NCI-H1048 (cell line): ENCODE data around the gene CRKL.
A peak's percentile ranks its signal among the peaks of the same experiment; 100 is the strongest.

Source experiments
- DNase-seq: peaks from one replicate; lab custom pipeline; 2025; lab: John Stamatoyannopoulos, UW

The CRKL gene

GRCh38 chr22:20997536-20998257 is 80.5 kb downstream of the CRKL start:
- DNase-seq = no peak

- no peak for DNase-seq
These were observed 81.5 kb downstream of the CRKL start for GRCh38 chr22:20998411-20999336.

GRCh38 chr22:20999350-21000206 is 82.4 kb downstream of the CRKL start:
- DNase-seq = no peak

GRCh38 chr22:21000207-21000986 is 83.2 kb downstream of the CRKL start:
- DNase-seq = no peak

GRCh38 chr22:21000987-21001600 is 83.9 kb downstream of the CRKL start:
- DNase-seq = no peak

GRCh38 chr22:21001601-21002325 is 84.6 kb downstream of the CRKL start, which contains the start of gene THAP7:
Gene THAP7, minus strand, starts transcription at chr22:21002118. Its CDS starts 207 bp downstream, at chr22:21001911.
- peak; percentile 90 for DNase-seq
